Measurements from ENCODE around the gene ROPN1B. TPM values are rescaled to one million over a fixed set of nuclear protein-coding genes. Genes with fewer than 3 reads are reported as not detected.

ROPN1B gene
- polyA plus RNA-seq, 4 donors, result 0.24 to 1.2 (median 1.1) TPM; not detected in 1

GRCh38 chr3:126003447-126004190, 34.6 kb downstream of the ROPN1B start:
- DNase-seq (ENCODE audit: low read depth in 4 of 4, low spot score in 2 of 4), result no peak

- DNase-seq (ENCODE audit: low read depth in 4 of 4, low spot score in 2 of 4), result no peak
Measured at GRCh38 chr3:126004217-126004616, 35.2 kb downstream of the ROPN1B start.

DNA sequence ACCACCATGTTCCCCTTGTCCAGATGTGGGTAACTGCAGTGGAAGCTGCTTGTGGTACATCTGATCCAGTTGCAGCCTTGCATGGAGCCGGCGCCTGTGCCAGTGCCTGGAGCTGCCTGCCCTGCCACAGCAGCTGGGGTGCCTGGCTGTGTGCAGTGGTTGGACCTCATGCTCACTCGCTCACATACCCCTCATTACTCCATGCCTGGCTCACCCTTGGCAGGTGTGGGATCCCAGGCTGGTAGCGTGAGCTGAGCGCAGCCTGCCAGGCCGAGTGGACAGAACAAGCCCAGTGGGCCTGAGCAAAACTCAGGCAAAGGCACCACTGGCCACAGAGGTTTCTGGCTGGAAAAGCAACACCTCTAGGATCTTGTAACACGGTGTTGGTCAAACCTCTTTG, 35.7 kb downstream of the ROPN1B start:
- no peak for DNase-seq (ENCODE audit: low read depth in 4 of 4, low spot score in 2 of 4)

- DNase-seq (ENCODE audit: low read depth in 4 of 4, low spot score in 2 of 4), result no peak
Measured at GRCh38 chr3:126005951-126006350, 37.0 kb downstream of the ROPN1B start.

DNA sequence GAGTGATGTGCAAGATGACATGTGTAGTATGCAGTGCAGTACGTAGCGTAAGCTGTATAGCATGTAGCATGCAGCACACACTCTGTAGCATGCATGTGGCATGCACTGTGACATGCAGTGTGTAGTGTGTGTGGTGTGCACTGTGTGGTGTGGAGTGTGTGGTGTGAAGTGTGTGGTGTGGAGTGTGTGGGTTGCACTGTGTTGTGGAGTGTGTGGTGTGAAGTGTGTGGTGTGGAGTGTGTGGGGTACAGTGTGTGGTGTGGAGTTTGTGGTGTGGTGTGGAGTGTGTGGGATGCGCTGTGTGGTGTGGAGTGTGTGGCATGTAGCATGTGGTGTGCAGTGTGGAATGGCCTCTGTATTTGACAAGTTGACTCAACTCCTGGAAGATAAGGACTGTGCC, 39.2 kb downstream of the ROPN1B start:
- DNase-seq (ENCODE audit: low read depth in 4 of 4, low spot score in 2 of 4), result no peak

DNA sequence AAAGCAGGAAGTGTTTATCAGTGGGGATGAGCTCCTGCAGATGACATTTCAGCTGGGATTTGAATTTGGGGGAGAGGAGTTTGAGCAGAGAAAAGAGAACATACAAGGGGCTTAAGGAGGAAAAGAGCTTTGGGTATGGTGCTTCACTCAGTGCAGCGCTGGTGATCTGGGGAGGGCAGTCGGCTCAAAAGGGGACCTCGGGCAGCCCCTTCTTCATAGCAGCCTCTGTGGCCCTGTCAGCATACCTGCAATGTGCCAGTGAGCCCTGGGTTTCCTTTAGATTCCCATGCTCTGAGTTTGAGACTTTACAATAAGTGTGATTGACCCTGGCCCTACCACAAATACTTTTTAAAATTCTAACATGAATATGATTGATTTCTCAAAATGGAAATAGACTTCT, 40.2 kb downstream of the ROPN1B start:
- DNase-seq (ENCODE audit: low read depth in 4 of 4, low spot score in 2 of 4), result no peak

- DNase-seq (ENCODE audit: low read depth in 4 of 4, low spot score in 2 of 4), result no peak
Measured at GRCh38 chr3:126013751-126014156, 44.8 kb downstream of the ROPN1B start.

- DNase-seq (ENCODE audit: low read depth in 4 of 4, low spot score in 2 of 4), result no peak
Measured at GRCh38 chr3:126014252-126014651, 45.3 kb downstream of the ROPN1B start.

DNA sequence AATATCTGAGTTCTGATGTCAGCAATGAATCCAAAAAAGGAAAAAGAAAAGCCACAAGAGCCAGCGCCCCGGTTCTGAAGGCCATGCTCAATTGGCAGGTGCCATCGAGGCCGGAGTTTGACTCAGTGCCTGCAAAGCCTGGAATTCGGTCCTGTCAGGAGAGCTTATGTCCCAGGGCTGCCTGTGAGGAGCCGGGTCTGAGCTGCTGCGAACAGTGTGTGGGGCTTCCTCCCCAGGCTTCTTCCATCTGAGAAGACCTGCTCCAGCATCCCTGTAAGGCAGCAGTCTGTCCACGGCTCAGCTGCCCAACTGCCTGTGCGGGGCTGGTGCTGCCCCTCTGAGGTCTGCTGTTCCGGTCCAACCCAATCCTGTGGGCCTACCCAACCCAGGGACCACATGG, 46.1 kb downstream of the ROPN1B start:
- DNase-seq (ENCODE audit: low read depth in 4 of 4, low spot score in 2 of 4), result no peak

DNA sequence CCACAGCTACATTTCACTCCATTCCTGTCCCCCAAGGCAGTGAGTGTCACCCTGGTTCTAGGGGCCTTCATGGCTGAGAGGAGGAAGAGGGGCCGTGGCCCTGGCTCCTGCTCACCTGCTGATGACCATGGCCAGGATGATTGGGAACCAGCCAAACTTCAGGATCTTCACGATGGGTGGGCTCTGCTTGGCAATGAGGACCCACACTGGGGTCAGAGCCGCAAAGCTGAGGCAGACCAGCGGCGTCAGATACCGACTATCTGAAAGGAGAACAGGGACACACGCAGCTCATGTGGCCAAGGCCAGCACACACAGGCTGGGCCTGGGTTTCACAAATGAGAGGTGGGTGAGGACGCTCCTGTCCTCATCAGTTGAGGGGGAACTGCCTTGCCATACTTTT, 47.6 kb downstream of the ROPN1B start:
- DNase-seq (ENCODE audit: low read depth in 4 of 4, low spot score in 2 of 4), result no peak

- no peak for DNase-seq (ENCODE audit: low read depth in 4 of 4, low spot score in 2 of 4)
Measured at GRCh38 chr3:126017362-126017761, 48.4 kb downstream of the ROPN1B start.

DNA sequence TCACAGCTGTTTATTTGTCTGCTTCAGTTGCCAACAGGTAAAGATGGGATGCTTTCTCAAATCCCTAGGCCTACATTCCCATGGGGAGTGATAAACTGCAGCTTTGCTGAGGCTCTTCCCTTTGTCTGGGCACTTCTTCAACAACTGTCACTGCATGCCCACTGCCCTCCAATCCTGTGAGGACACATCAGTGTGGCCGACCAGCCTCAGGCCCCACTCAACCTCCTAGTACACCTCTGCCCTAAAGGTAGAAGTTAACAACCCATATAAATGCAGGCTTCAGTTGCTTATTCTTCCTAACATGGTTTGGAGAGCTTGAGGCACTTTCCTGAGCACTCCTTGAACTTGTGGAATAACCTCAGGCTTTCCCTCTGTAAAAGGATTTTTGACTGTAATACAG, 49.6 kb downstream of the ROPN1B start:
- DNase-seq (ENCODE audit: low read depth in 4 of 4, low spot score in 2 of 4), result no peak

DNA sequence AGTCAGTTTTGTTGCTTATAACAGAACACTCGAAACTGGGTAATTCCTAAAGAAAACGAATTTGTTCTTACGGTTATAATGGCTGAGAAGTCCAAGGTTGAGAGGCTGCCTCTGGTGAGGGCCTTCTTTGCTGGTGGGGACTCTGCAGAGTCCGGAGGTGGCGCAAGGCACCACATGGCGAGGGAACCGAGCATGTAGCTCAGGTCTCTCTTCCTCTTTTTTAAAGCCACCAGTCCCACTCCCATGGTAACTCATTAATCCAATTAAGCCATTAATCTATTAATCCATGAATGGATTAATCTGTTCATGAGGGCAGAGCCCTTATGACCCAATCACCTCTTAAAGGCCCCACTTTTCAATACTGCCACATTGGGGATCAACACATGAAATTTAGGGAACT, 50.0 kb downstream of the ROPN1B start:
- DNase-seq (ENCODE audit: low read depth in 4 of 4, low spot score in 2 of 4), result no peak

DNA sequence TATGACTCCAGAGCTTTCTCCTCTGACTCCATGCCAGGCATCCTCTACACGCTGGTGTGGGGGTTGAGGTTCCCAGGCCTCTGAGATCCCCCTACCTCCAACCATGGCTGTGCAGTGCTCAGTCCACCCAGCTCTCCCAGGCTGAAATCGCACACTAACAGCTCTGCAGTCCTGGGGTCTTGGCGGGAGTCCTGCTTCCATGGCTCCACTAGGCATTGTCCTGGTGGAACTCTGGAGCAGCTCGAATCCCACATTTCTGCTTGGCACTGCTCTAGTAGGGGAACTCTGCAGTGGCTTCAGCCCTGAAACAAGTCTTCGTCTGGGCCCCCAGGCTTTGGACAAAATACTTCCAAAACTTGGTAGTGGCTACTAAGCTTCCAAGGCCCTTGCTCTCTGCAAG, 50.7 kb downstream of the ROPN1B start:
- DNase-seq (ENCODE audit: low read depth in 4 of 4, low spot score in 2 of 4), result no peak

DNA sequence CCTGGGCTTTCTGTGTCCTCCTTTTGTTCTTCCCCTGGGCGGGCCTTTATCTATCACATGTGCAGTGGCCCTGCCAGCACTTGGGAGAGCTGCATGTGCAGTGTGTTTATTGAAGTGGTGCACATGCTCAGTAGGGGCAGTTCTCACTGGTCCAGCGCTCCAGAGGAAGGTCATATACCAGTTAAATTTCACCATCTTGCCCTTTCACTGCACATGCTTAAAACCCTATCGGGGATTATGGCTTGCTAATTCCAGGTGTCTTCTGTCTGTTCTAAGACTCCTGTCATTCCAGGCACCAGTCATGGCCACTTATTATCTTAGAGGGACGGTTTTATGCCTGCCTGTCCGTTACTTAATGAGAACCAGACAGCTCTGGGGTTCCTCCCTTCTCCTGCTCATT, 52.2 kb downstream of the ROPN1B start:
- DNase-seq (ENCODE audit: low read depth in 4 of 4, low spot score in 2 of 4), result peak; percentile 31 to 65 (median 43)

DNA sequence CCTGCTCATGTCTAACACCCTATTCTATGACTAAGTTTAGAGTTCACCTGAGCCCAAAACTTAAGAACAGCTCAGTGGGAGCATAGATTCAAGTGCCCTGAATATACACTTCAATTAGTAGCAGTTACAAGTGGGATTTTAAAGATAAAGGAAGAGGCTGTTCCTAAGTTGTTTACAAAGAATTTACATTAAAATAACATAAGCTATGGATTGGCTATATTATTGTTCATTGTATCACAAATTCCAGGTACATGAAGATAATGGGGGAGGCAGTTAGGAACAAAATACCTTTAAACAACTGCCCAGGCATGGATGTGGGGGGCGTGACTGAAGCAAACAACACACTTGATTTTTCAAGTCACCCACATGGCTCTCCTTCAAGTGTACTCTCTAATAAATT, 52.7 kb downstream of the ROPN1B start:
- DNase-seq (ENCODE audit: low read depth in 4 of 4, low spot score in 2 of 4), result peak in 1 of 4 donors; percentile 31

DNA sequence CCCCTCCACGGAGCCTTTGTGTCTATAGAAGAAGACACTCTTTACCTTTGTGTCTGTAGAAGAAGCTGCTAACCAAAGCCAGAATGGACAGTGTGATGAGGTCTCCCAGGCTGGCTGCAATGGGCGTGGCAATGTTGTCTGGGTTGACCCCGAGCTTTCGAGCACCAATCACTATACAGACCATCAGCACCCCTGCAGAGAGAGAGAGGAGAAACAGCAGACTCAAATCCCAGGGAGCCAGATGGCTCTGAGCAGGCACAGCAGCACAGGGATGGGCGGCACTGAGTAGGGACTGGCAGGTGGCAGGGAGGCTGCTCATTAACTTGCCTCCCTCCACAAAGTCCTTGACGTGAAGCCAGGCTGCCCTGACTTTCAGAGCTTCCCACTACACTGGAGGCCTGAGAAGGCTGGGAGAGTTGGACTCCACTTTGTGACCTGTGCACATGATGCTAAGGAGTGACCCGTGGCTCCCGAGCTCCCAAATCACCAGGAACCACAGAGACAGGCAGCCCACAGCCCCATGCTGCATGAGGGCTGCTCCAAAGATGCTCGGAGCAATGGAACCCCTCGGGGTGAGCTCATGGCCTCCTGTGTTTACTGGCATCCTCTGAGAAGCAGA, 53.9 kb downstream of the ROPN1B start:
- no peak for DNase-seq (ENCODE audit: low read depth in 4 of 4, low spot score in 2 of 4)

- DNase-seq (ENCODE audit: low read depth in 4 of 4, low spot score in 2 of 4), result no peak
Measured at GRCh38 chr3:126023390-126023789, 54.4 kb downstream of the ROPN1B start.

- DNase-seq (ENCODE audit: low read depth in 4 of 4, low spot score in 2 of 4), result no peak
Measured at GRCh38 chr3:126024049-126024854, 55.3 kb downstream of the ROPN1B start.

- DNase-seq (ENCODE audit: low read depth in 4 of 4, low spot score in 2 of 4), result no peak
Measured at GRCh38 chr3:126025116-126025729, 56.2 kb downstream of the ROPN1B start.

GRCh38 chr3:126025862-126026261, 56.9 kb downstream of the ROPN1B start:
- no peak for DNase-seq (ENCODE audit: low read depth in 4 of 4, low spot score in 2 of 4)

Data from left renal cortex interstitium (tissue), 4 donors.